ENCODE data around the gene MAP3K12. TPM values are rescaled to one million over a fixed set of nuclear protein-coding genes. Genes with fewer than 3 reads are reported as not detected.

Gene MAP3K12
- total RNA-seq, 2 donors from 2014 or later, result 4.3 to 30.9 TPM

DNA sequence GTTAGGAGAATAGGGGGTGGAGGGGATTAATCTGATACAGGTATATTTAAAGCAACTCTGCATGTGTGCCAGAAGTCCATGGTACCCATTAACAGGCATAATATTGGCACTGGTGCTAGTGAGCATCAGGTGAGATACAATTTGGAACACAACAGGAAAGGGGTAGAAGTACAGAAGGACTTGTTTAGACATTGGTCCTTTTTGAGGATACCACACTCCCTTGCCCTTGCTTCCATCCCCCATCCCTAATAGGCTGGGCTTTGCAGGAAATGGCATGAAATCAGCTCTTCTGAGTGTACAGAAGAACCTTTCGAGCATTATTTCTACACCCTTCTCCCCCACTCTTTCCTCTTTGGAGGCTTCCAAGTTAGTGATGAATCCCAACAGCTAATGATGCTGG, 31.0 kb downstream of the MAP3K12 start:
- Histone ChIP-seq H3K27me3 (replicated peaks; ENCODE audit: insufficient read depth) (no peaks in the 10 kb centered on the region), H3K4me3 (no peak overlapping the region), H3K4me1 (replicated peaks) (peaks cover 5% of the 10 kb centered on the region), H3K9me3 (no peaks in the 10 kb centered on the region), H3K36me3 (peaks cover 31 to 34% of the 10 kb centered on the region in 2 donors), H3K27ac (no peak overlapping the region)
- WGBS, result 67% methylated on average over 1 of the region's 1 CpG
- intact Hi-C loops (cut with DNase I), result no loop called here
- TF ChIP-seq, protein P1, sequence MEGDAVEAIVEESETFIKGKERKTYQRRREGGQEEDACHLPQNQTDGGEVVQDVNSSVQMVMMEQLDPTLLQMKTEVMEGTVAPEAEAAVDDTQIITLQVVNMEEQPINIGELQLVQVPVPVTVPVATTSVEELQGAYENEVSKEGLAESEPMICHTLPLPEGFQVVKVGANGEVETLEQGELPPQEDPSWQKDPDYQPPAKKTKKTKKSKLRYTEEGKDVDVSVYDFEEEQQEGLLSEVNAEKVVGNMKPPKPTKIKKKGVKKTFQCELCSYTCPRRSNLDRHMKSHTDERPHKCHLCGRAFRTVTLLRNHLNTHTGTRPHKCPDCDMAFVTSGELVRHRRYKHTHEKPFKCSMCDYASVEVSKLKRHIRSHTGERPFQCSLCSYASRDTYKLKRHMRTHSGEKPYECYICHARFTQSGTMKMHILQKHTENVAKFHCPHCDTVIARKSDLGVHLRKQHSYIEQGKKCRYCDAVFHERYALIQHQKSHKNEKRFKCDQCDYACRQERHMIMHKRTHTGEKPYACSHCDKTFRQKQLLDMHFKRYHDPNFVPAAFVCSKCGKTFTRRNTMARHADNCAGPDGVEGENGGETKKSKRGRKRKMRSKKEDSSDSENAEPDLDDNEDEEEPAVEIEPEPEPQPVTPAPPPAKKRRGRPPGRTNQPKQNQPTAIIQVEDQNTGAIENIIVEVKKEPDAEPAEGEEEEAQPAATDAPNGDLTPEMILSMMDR (IDR thresholded peaks at IDR 0.05), result no peak
- TF ChIP-seq POLR2AphosphoS5 (IDR thresholded peaks at IDR 0.05), result no peak
- TF ChIP-seq POLR2A (IDR thresholded peaks at IDR 0.05), result no peak
- DNase-seq (ENCODE audit: low spot score), result no peak

- Histone ChIP-seq H3K27me3 (replicated peaks; ENCODE audit: insufficient read depth) (no peaks in the 10 kb centered on the region), H3K36me3 (peaks cover 31 to 38% of the 10 kb centered on the region in 2 donors), H3K4me1 (replicated peaks) (peaks cover 6% of the 10 kb centered on the region), H3K27ac (no peak overlapping the region), H3K4me3 (no peak overlapping the region), H3K9me3 (no peaks in the 10 kb centered on the region)
- TF ChIP-seq POLR2AphosphoS5 (IDR thresholded peaks at IDR 0.05) (no peak), POLR2A (IDR thresholded peaks at IDR 0.05) (no peak)
- TF ChIP-seq, protein P1 (IDR thresholded peaks at IDR 0.05), result no peak
- intact Hi-C loops (cut with DNase I), result no loop called here
- no peak for DNase-seq (ENCODE audit: low spot score)
- 59% methylated on average over 2 of the region's 2 CpGs for WGBS
These were observed 31.4 kb downstream of the MAP3K12 start for GRCh38 chr12:53467880-53468279.

DNA sequence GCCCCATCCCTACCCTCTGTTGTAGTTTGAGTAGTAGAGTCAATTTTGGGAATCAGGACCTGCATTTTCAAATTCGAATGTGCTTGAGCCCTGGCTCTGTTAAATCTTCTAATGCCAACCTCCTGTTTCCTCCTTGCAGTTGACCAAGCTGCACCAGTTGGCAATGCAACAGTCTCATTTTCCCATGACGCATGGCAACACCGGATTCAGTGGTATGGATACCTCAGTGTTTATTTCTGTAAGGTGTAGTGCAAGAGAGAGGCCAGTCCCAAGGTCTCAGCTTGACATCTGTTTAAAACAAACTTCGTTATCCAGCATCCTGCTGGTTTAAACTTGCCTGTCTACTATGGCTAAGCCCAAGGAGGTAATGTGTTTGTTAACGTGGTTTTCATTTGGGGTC, 32.2 kb downstream of the MAP3K12 start:
- Histone ChIP-seq H3K4me1 (replicated peaks) (peaks cover 5% of the 10 kb centered on the region), H3K27me3 (replicated peaks; ENCODE audit: insufficient read depth) (no peaks in the 10 kb centered on the region), H3K9me3 (no peaks in the 10 kb centered on the region), H3K27ac (no peak overlapping the region), H3K4me3 (no peak overlapping the region), H3K36me3 (peaks cover 39 to 46% of the 10 kb centered on the region in 2 donors)
- intact Hi-C loops (cut with DNase I), result no loop called here
- no peak for DNase-seq (ENCODE audit: low spot score)
- TF ChIP-seq, protein P1 (IDR thresholded peaks at IDR 0.05), result no peak
- TF ChIP-seq POLR2AphosphoS5 (IDR thresholded peaks at IDR 0.05) (no peak), POLR2A (IDR thresholded peaks at IDR 0.05) (no peak)
- WGBS, result 61% methylated on average over 5 of the region's 5 CpGs

- WGBS, result 42% methylated on average over 4 of the region's 4 CpGs
- H3K4me3 ChIP-seq, result no peak overlapping the region
- peak; percentile 39 for DNase-seq (ENCODE audit: low spot score)
- H3K9me3 ChIP-seq, result no peaks in the 10 kb centered on the region
- peaks cover 3% of the 10 kb centered on the region for H3K4me1 ChIP-seq (replicated peaks)
- H3K27ac ChIP-seq, result no peak overlapping the region
- TF ChIP-seq, protein P1 (IDR thresholded peaks at IDR 0.05), result no peak
- peak; percentile 25 for TF ChIP-seq POLR2AphosphoS5 (IDR thresholded peaks at IDR 0.05)
- H3K36me3 ChIP-seq, result peaks cover 38 to 46% of the 10 kb centered on the region in 2 donors
- intact Hi-C loops (cut with DNase I), result no loop called here
- H3K27me3 ChIP-seq (replicated peaks; ENCODE audit: insufficient read depth), result no peaks in the 10 kb centered on the region
These were observed 32.6 kb downstream of the MAP3K12 start for GRCh38 chr12:53466640-53467039.

DNA sequence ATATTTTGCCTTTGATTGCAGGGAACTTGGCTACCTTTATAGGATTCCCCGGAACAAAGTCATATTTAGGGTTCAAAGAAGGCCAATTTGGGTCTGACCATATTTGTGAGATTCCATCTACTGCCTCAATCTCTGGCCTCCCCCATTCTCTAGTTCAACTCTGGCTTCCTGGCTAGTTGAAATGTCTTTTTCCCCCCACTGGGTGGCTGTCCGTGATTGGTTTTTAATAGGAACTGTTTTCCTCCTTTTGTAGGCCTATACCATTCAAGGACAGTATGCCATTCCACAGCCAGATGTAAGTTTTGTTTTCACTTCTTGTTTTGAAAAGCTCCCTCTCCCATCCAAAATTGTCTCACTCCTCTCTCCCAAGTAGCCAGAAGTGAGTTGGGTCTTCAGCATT, 33.6 kb downstream of the MAP3K12 start:
- DNase-seq (ENCODE audit: low spot score), result no peak
- Histone ChIP-seq H3K36me3 (peaks cover 39 to 56% of the 10 kb centered on the region in 2 donors), H3K9me3 (no peaks in the 10 kb centered on the region), H3K27me3 (replicated peaks; ENCODE audit: insufficient read depth) (no peaks in the 10 kb centered on the region), H3K4me3 (no peak overlapping the region), H3K27ac (no peak overlapping the region), H3K4me1 (replicated peaks) (peaks cover 3% of the 10 kb centered on the region)
- TF ChIP-seq, protein P1 (IDR thresholded peaks at IDR 0.05), result no peak
- TF ChIP-seq POLR2AphosphoS5 (IDR thresholded peaks at IDR 0.05), result no peak
- TF ChIP-seq POLR2A (IDR thresholded peaks at IDR 0.05), result no peak
- 40% methylated on average over 2 of the region's 2 CpGs for WGBS
- intact Hi-C loops (cut with DNase I), result no loop called here
